ENCODE results near the gene ZDHHC1. TPM values are rescaled to one million over a fixed set of nuclear protein-coding genes. Genes with fewer than 3 reads are reported as not detected.

Gene ZDHHC1
- total RNA-seq: 1.7 and 5.4 TPM in 2 replicates

GRCh38 chr16:67415872-67416793, at the start of gene ZDHHC1:
ZDHHC1 (minus strand) TSS chr16:67416477; CDS start chr16:67407775, 8,702 bp downstream.

GRCh38 chr16:67430977-67431774, 14.9 kb upstream of the ZDHHC1 start, which contains the start of gene HSD11B2:
HSD11B2 (plus strand) TSS chr16:67431121; CDS start chr16:67431249, 128 bp downstream.

GRCh38 chr16:67393111-67393787, 23.0 kb downstream of the ZDHHC1 start, which contains the start of gene TPPP3:
TPPP3 (minus strand) TSS chr16:67393498; CDS start chr16:67391111, 2,387 bp downstream.

Other genes with a start within 250 kb of the ZDHHC1 start
- 11.1 and 20.6 TPM in 2 replicates for gene NOL3, start 245.9 kb downstream of the ZDHHC1 start, total RNA-seq
- 10.7 and 17.3 TPM in 2 replicates for gene MATCAP1, start 232.5 kb downstream of the ZDHHC1 start, total RNA-seq
- under 0.01 and 0.56 TPM in 2 replicates for gene EXOC3L1, start 226.3 kb downstream of the ZDHHC1 start, total RNA-seq
- gene E2F4, start 224.3 kb downstream of the ZDHHC1 start, total RNA-seq: 37.8 and 66.9 TPM in 2 replicates
- 0.28 and 0.38 TPM in 2 replicates for gene ELMO3, start 217.3 kb downstream of the ZDHHC1 start, total RNA-seq
- gene TMEM208, start 189.3 kb downstream of the ZDHHC1 start, total RNA-seq: 40.6 and 70.5 TPM in 2 replicates
- 11.8 and 26.1 TPM in 2 replicates for gene FHOD1, start 169.0 kb downstream of the ZDHHC1 start, total RNA-seq
- 1.2 and 2.3 TPM in 2 replicates for gene SLC9A5, start 167.5 kb downstream of the ZDHHC1 start, total RNA-seq
- 5.6 and 10.2 TPM in 2 replicates for gene PLEKHG4, start 136.9 kb downstream of the ZDHHC1 start, total RNA-seq
- under 0.01 TPM in 1 of 2 replicates, not detected in the other for gene KCTD19, start 89.7 kb downstream of the ZDHHC1 start, total RNA-seq
- gene LRRC36, start 89.7 kb downstream of the ZDHHC1 start, total RNA-seq: 0.28 TPM in 1 of 2 replicates, not detected in the other
- 0.28 and 0.77 TPM in 2 replicates for gene TPPP3, start 23.0 kb downstream of the ZDHHC1 start, total RNA-seq
- gene HSD11B2, start 14.6 kb upstream of the ZDHHC1 start, total RNA-seq: not detected in 2 replicates
- gene ATP6V0D1, start 64.7 kb upstream of the ZDHHC1 start, total RNA-seq: 115 and 124 TPM in 2 replicates
- gene AGRP, start 67.1 kb upstream of the ZDHHC1 start, total RNA-seq: not detected in 2 replicates
- 21.5 and 28.8 TPM in 2 replicates for gene RIPOR1, start 112.4 kb upstream of the ZDHHC1 start, total RNA-seq
- 16.3 and 33.7 TPM in 2 replicates for gene CTCF, start 146.0 kb upstream of the ZDHHC1 start, total RNA-seq
- gene CARMIL2, start 228.7 kb upstream of the ZDHHC1 start, total RNA-seq: 0.28 and 0.38 TPM in 2 replicates
- 10.4 and 20.5 TPM in 2 replicates for gene ACD, start 243.8 kb upstream of the ZDHHC1 start, total RNA-seq
- gene PARD6A, start 244.5 kb upstream of the ZDHHC1 start, total RNA-seq: 1.1 and 1.2 TPM in 2 replicates